Neural progenitor cell (in vitro differentiated cells): Measurements from ENCODE around the gene PXDN.

Experiments used
- EZH2phosphoT487 ChIP-seq: fragments of 200-600 bp; sonication (generic); IDR thresholded peaks from 2 replicates; pipeline ENCODE4 v1.6.1; 2017; ENCODE audit warnings: antibody characterized with exemption
- TF ChIP-seq, protein P1 (sequence below): fragments of 200-600 bp; sonication (generic); IDR thresholded peaks from 2 replicates; pipeline ENCODE4 v1.5.1; 2017; ENCODE audit warnings: antibody characterized with exemption, mild to moderate bottlenecking

DNA sequence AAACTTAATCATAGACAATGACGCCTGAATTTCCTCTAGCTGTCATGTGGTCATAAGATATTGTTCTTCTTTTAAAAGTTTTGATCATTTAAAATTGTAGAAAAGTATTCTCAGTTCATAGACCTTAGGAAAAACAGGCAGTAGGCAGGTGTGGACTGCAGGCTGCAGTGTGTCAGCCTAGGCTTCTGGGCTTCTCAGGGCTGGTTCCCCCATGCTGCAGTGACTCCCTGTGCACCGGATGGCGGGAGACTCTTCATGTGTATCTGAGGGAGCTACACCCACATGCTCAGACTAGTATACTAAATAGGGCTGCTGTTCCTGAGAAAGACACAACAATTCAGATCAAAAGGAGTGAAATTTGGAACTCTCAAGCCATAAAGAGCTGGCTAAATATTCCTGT lies 72.4 kb downstream of the PXDN start:
- TF ChIP-seq, protein P1, sequence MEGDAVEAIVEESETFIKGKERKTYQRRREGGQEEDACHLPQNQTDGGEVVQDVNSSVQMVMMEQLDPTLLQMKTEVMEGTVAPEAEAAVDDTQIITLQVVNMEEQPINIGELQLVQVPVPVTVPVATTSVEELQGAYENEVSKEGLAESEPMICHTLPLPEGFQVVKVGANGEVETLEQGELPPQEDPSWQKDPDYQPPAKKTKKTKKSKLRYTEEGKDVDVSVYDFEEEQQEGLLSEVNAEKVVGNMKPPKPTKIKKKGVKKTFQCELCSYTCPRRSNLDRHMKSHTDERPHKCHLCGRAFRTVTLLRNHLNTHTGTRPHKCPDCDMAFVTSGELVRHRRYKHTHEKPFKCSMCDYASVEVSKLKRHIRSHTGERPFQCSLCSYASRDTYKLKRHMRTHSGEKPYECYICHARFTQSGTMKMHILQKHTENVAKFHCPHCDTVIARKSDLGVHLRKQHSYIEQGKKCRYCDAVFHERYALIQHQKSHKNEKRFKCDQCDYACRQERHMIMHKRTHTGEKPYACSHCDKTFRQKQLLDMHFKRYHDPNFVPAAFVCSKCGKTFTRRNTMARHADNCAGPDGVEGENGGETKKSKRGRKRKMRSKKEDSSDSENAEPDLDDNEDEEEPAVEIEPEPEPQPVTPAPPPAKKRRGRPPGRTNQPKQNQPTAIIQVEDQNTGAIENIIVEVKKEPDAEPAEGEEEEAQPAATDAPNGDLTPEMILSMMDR: no peak
- TF ChIP-seq EZH2phosphoT487: no peak
